ENCODE results near the gene NDUFS6. TPM values are rescaled to one million over a fixed set of nuclear protein-coding genes. Genes with fewer than 3 reads are reported as not detected.

The NDUFS6 gene
- total and polyA plus RNA-seq, 2 of the 4 experiments (the other 2 are of a cell fraction): 10.4 to 69.0 TPM

DNA sequence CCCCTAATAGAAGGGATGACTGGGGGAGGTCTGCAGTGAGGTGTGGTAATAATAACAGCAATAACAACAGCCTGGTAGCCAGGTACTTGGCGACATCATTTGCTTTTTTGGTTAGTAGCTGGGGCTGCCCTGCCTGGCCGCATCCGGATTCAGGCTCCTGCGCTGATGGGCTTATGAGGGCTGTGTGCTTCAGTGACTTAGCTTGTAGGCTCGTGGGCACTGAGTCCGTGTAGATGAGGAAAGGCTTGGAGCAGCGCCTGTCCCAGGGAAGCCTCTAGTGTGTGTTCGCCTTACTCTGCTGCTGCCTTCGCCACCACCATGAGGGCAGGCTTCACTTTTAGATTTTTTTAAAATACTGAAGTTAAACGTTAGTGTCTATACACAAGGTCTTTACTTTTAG, 4.5 kb downstream of the NDUFS6 start:
- Histone ChIP-seq H2BK5ac (ENCODE audit: low read depth, low read length, poor library complexity, severe bottlenecking) (no peak overlapping the region), H2BK15ac (ENCODE audit: low read depth, low read length) (no peak overlapping the region), H4K8ac (ENCODE audit: low read depth in 2 of 2, low read length in 2 of 2) (no peak overlapping the region), H2AK5ac (ENCODE audit: low read depth, low read length) (no peak overlapping the region), H3K56ac (ENCODE audit: extremely low read depth, insufficient read depth, low read length) (no peak overlapping the region), H3K36me3 (ENCODE audit: control insufficient read depth, insufficient read depth, low read length) (peaks cover 62% of the 10 kb centered on the region), H3K4me3 (ENCODE audit: insufficient read depth, low read depth, low read length) (no peak overlapping the region), H2BK120ac (ENCODE audit: low read depth, low read length) (no peak overlapping the region), H3K27ac (ENCODE audit: insufficient read depth, low read length) (no peak overlapping the region), H3K4me2 (ENCODE audit: low read depth, low read length) (no peak overlapping the region), H3K9me3 (ENCODE audit: control insufficient read depth, insufficient read depth, low read length) (no peaks in the 10 kb centered on the region), H2AK9ac (replicated peaks; ENCODE audit: low read depth, low read length, poor library complexity) (no peak overlapping the region), H4K20me1 (ENCODE audit: insufficient read depth, low read length) (no peaks in the 10 kb centered on the region), H2BK20ac (ENCODE audit: low read depth, low read length) (no peak overlapping the region), H3K4ac (ENCODE audit: low read depth, low read length) (no peak overlapping the region), H3K23ac (ENCODE audit: low read depth, low read length) (no peak overlapping the region), H4K91ac (ENCODE audit: insufficient read depth, low read depth, low read length) (no peak overlapping the region), H3K27me3 (ENCODE audit: control insufficient read depth, insufficient read depth, low read length) (no peaks in the 10 kb centered on the region), H3K4me1 (ENCODE audit: control insufficient read depth, insufficient read depth, low read length) (no peaks in the 10 kb centered on the region; the same call in 1 of the 2 replicates), H3K79me1 (ENCODE audit: low read depth in 1 of 2, low read length in 2 of 2) (peaks cover 38 to 72% of the 10 kb centered on the region in 2 experiments), H3K18ac (ENCODE audit: low read depth, low read length) (no peak overlapping the region), H3K14ac (replicated peaks; ENCODE audit: low read depth, low read length) (no peak overlapping the region), H4K5ac (ENCODE audit: low read depth, low read length) (no peak overlapping the region), H3K9ac (ENCODE audit: low read depth, low read length) (no peak overlapping the region), H2AFZ (replicated peaks; ENCODE audit: low read length, poor library complexity) (no peak overlapping the region), H3K9me1 (ENCODE audit: insufficient read depth, low read length) (no peaks in the 10 kb centered on the region)
- no peak for ATAC-seq (ENCODE audit: low read depth)
- 100% methylated on average over 2 of the region's 10 CpGs; no CpG with 5 or more reads in 1 of the 2 experiments for WGBS, 2 experiments (ENCODE audit: extremely low coverage in 2 of 2, insufficient read length in 1 of 2)
- dilution Hi-C loops (cut with HindIII; ENCODE audit: low sequenced_read_pairs, unreplicated experiment): no loop called here
- no peak for DNase-seq
- ChIA-PET CTCF (no interaction called here), POLR2A (ENCODE audit: unreplicated experiment) (no interaction called here)
- intact Hi-C loops (cut with micrococcal nuclease): no loop called here
- in situ Hi-C loops (cut with MboI; ENCODE audit: low sequenced_read_pairs): no loop called here
- TF ChIP-seq MAFK (IDR thresholded peaks at IDR 0.05; ENCODE audit: low read depth, low read length): no peak
- no peak for TF ChIP-seq SMC3 (IDR thresholded peaks at IDR 0.05; ENCODE audit: low read depth, low read length)
- no peak for TF ChIP-seq RFX5 (IDR thresholded peaks at IDR 0.05; ENCODE audit: low read depth, low read length)
- TF ChIP-seq NFE2L2 (IDR thresholded peaks at IDR 0.05; ENCODE audit: low read depth, low read length): no peak
- TF ChIP-seq MXI1 (IDR thresholded peaks at IDR 0.05; ENCODE audit: borderline replicate concordance, low read depth, low read length): no peak
- TF ChIP-seq, protein P1, sequence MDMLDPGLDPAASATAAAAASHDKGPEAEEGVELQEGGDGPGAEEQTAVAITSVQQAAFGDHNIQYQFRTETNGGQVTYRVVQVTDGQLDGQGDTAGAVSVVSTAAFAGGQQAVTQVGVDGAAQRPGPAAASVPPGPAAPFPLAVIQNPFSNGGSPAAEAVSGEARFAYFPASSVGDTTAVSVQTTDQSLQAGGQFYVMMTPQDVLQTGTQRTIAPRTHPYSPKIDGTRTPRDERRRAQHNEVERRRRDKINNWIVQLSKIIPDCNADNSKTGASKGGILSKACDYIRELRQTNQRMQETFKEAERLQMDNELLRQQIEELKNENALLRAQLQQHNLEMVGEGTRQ (IDR thresholded peaks at IDR 0.05; ENCODE audit: low read depth, low read length): no peak
- TF ChIP-seq FOS (IDR thresholded peaks at IDR 0.05; ENCODE audit: low read depth, low read length): no peak
- TF ChIP-seq RCOR1 (IDR thresholded peaks at IDR 0.05; ENCODE audit: insufficient replicate concordance, low read length): no peak
- no peak for TF ChIP-seq POLR2A (IDR thresholded peaks at IDR 0.05; ENCODE audit: low read depth, low read length)
- no peak for TF ChIP-seq BHLHE40 (IDR thresholded peaks at IDR 0.05; ENCODE audit: low read depth, low read length)
- no peak for TF ChIP-seq CEBPB (IDR thresholded peaks at IDR 0.05; ENCODE audit: low read depth, low read length)
- no peak for TF ChIP-seq RAD21 (IDR thresholded peaks at IDR 0.05; ENCODE audit: low read length)
- no peak for TF ChIP-seq CHD1 (IDR thresholded peaks at IDR 0.05; ENCODE audit: low read depth, low read length)
- TF ChIP-seq, protein P2, sequence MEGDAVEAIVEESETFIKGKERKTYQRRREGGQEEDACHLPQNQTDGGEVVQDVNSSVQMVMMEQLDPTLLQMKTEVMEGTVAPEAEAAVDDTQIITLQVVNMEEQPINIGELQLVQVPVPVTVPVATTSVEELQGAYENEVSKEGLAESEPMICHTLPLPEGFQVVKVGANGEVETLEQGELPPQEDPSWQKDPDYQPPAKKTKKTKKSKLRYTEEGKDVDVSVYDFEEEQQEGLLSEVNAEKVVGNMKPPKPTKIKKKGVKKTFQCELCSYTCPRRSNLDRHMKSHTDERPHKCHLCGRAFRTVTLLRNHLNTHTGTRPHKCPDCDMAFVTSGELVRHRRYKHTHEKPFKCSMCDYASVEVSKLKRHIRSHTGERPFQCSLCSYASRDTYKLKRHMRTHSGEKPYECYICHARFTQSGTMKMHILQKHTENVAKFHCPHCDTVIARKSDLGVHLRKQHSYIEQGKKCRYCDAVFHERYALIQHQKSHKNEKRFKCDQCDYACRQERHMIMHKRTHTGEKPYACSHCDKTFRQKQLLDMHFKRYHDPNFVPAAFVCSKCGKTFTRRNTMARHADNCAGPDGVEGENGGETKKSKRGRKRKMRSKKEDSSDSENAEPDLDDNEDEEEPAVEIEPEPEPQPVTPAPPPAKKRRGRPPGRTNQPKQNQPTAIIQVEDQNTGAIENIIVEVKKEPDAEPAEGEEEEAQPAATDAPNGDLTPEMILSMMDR (conservative IDR thresholded peaks at IDR 0.05; ENCODE audit: low read depth, low read length): no peak
- no peak for TF ChIP-seq MAZ (IDR thresholded peaks at IDR 0.05; ENCODE audit: borderline replicate concordance, low read depth, low read length)
- TF ChIP-seq, protein P3, sequence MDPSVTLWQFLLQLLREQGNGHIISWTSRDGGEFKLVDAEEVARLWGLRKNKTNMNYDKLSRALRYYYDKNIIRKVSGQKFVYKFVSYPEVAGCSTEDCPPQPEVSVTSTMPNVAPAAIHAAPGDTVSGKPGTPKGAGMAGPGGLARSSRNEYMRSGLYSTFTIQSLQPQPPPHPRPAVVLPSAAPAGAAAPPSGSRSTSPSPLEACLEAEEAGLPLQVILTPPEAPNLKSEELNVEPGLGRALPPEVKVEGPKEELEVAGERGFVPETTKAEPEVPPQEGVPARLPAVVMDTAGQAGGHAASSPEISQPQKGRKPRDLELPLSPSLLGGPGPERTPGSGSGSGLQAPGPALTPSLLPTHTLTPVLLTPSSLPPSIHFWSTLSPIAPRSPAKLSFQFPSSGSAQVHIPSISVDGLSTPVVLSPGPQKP (IDR thresholded peaks at IDR 0.05; ENCODE audit: borderline replicate concordance, low read depth, low read length): no peak
- no TSS peak for BruUV-seq (replicated peaks)

Data from IMR-90 (cell line).